ENCODE results near the gene PLCD1.
"Not testable (repeated sequence)": the region's sequence is repeated elsewhere in the genome, so short reads cannot be mapped to it uniquely, and the experiment has no call there.

GRCh38 chr3:38034335-38034734 is 4.9 kb upstream of the PLCD1 start:
- TF ChIP-seq, protein P1, sequence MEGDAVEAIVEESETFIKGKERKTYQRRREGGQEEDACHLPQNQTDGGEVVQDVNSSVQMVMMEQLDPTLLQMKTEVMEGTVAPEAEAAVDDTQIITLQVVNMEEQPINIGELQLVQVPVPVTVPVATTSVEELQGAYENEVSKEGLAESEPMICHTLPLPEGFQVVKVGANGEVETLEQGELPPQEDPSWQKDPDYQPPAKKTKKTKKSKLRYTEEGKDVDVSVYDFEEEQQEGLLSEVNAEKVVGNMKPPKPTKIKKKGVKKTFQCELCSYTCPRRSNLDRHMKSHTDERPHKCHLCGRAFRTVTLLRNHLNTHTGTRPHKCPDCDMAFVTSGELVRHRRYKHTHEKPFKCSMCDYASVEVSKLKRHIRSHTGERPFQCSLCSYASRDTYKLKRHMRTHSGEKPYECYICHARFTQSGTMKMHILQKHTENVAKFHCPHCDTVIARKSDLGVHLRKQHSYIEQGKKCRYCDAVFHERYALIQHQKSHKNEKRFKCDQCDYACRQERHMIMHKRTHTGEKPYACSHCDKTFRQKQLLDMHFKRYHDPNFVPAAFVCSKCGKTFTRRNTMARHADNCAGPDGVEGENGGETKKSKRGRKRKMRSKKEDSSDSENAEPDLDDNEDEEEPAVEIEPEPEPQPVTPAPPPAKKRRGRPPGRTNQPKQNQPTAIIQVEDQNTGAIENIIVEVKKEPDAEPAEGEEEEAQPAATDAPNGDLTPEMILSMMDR (IDR thresholded peaks at IDR 0.05), result not testable (repeated sequence)
- TF ChIP-seq EZH2 (IDR thresholded peaks at IDR 0.05), result not testable (repeated sequence)

Measured in neural progenitor cell (in vitro differentiated cells).